Activated naive CD4-positive, alpha-beta T cell treated with anti-CD3 and anti-CD28 coated beads, Interleukin-2, amount 10 ng/mL, durations not matched to agents 7 days and 5 days (primary cell): ENCODE data around the gene OR4S2.

Experiments used
- CTCF ChIA-PET: fragments of 350-600 bp; sonication (Branson Sonifier 250); formaldehyde crosslinking; loops from one replicate; lab custom pipeline; 2021; ENCODE audit warnings: antibody characterized with exemption; lab: Charles Lee
- DNase-seq: peaks from one replicate; pipeline ENCODE4 v3.0.0-alpha.2; 2020
- H3K27ac Mint-ChIP-seq: one replicate; pipeline ENCODE4 v1.8.0; 2021; ENCODE audit warnings: mild to moderate bottlenecking, moderate library complexity, mixed read lengths
- H3K27me3 Mint-ChIP-seq: one replicate; pipeline ENCODE4 v1.8.0; 2021; ENCODE audit warnings: mild to moderate bottlenecking, mixed read lengths
- H3K36me3 Mint-ChIP-seq: one replicate; pipeline ENCODE4 v1.8.0; 2021; ENCODE audit warnings: mixed read lengths
- H3K4me1 Mint-ChIP-seq: one replicate; pipeline ENCODE4 v1.8.0; 2021; ENCODE audit warnings: mixed read lengths
- H3K4me3 Mint-ChIP-seq: one replicate; pipeline ENCODE4 v1.8.0; 2021; ENCODE audit warnings: mild to moderate bottlenecking, moderate library complexity, mixed read lengths
- H3K9me3 Mint-ChIP-seq: one replicate; pipeline ENCODE4 v1.8.0; 2021; ENCODE audit warnings: mixed read lengths

OR4S2 gene

GRCh38 chr11:55648027-55648426, at the start of gene OR4S2:
OR4S2 (plus strand) TSS chr11:55648327; CDS start chr11:55650904, 2,577 bp downstream.
- Mint-ChIP-seq H3K9me3 (peaks cover 24% of the 10 kb centered on the region), H3K27me3 (no peaks in the 10 kb centered on the region), H3K27ac (no peak within 1 kb of the TSS), H3K36me3 (no peaks in the 10 kb centered on the region), H3K4me3 (no peak within 1 kb of the TSS), H3K4me1 (no peaks in the 10 kb centered on the region)
- CTCF ChIA-PET: no interaction called here
- DNase-seq: no peak

GRCh38 chr11:55607545-55607944, 40.6 kb upstream of the OR4S2 start, which contains the start of gene OR4C11:
OR4C11 (minus strand) TSS chr11:55607645; CDS start chr11:55604373, 3,272 bp downstream.
- no peak for DNase-seq
- Mint-ChIP-seq H3K9me3 (peaks cover 16% of the 10 kb centered on the region), H3K36me3 (no peaks in the 10 kb centered on the region), H3K27ac (no peak within 1 kb of the TSS), H3K4me1 (no peaks in the 10 kb centered on the region), H3K4me3 (no peak within 1 kb of the TSS), H3K27me3 (no peaks in the 10 kb centered on the region)
- CTCF ChIA-PET: no interaction called here

GRCh38 chr11:55624531-55624930, 23.6 kb upstream of the OR4S2 start:
- no peak overlapping the region for H3K27ac Mint-ChIP-seq
- H3K9me3 Mint-ChIP-seq: peaks cover 46% of the 10 kb centered on the region
- DNase-seq: no peak
- H3K4me3 Mint-ChIP-seq: no peak overlapping the region
- CTCF ChIA-PET: no interaction called here
- no peaks in the 10 kb centered on the region for H3K27me3 Mint-ChIP-seq
- no peaks in the 10 kb centered on the region for H3K4me1 Mint-ChIP-seq
- H3K36me3 Mint-ChIP-seq: peaks cover 2% of the 10 kb centered on the region

- Mint-ChIP-seq H3K36me3 (no peaks in the 10 kb centered on the region), H3K4me3 (no peak within 1 kb of the TSS), H3K9me3 (peaks cover 20% of the 10 kb centered on the region), H3K27ac (no peak within 1 kb of the TSS), H3K4me1 (no peaks in the 10 kb centered on the region), H3K27me3 (no peaks in the 10 kb centered on the region)
- no peak for DNase-seq
- CTCF ChIA-PET: no interaction called here
Observed at GRCh38 chr11:55634813-55635212, 13.3 kb upstream of the OR4S2 start, which contains the start of gene OR4P4. OR4P4 (plus strand) TSS chr11:55635113.

- Mint-ChIP-seq H3K27ac (no peak overlapping the region), H3K4me3 (no peak overlapping the region), H3K36me3 (no peaks in the 10 kb centered on the region), H3K9me3 (peaks cover 19% of the 10 kb centered on the region), H3K4me1 (no peaks in the 10 kb centered on the region), H3K27me3 (no peaks in the 10 kb centered on the region)
- DNase-seq: no peak
- CTCF ChIA-PET: no interaction called here
Observed at GRCh38 chr11:55652560-55652959, 4.4 kb downstream of the OR4S2 start.

GRCh38 chr11:55655096-55655495, 7.0 kb downstream of the OR4S2 start:
- no peak for DNase-seq
- no peaks in the 10 kb centered on the region for H3K4me1 Mint-ChIP-seq
- H3K4me3 Mint-ChIP-seq: no peak overlapping the region
- H3K36me3 Mint-ChIP-seq: no peaks in the 10 kb centered on the region
- peaks cover 20% of the 10 kb centered on the region for H3K9me3 Mint-ChIP-seq
- no peak overlapping the region for H3K27ac Mint-ChIP-seq
- CTCF ChIA-PET: no interaction called here
- no peaks in the 10 kb centered on the region for H3K27me3 Mint-ChIP-seq

- Mint-ChIP-seq H3K4me3 (no peak overlapping the region), H3K27ac (no peak overlapping the region), H3K4me1 (no peaks in the 10 kb centered on the region), H3K27me3 (no peaks in the 10 kb centered on the region), H3K36me3 (no peaks in the 10 kb centered on the region), H3K9me3 (peaks cover 17% of the 10 kb centered on the region)
- CTCF ChIA-PET: no interaction called here
- no peak for DNase-seq
Observed at GRCh38 chr11:55658031-55658573, 10.0 kb downstream of the OR4S2 start.

GRCh38 chr11:55658608-55659007, 10.5 kb downstream of the OR4S2 start:
- no peak overlapping the region for H3K4me3 Mint-ChIP-seq

GRCh38 chr11:55661901-55662300, 13.8 kb downstream of the OR4S2 start, which contains the start of gene OR4C6:
OR4C6 (plus strand) TSS chr11:55662201; CDS start chr11:55665167, 2,966 bp downstream.
- CTCF ChIA-PET: no interaction called here
- no peak for DNase-seq
- Mint-ChIP-seq H3K9me3 (peaks cover 24% of the 10 kb centered on the region), H3K4me1 (no peaks in the 10 kb centered on the region), H3K4me3 (no peak within 1 kb of the TSS), H3K36me3 (no peaks in the 10 kb centered on the region), H3K27ac (no peak within 1 kb of the TSS), H3K27me3 (no peaks in the 10 kb centered on the region)

More at GRCh38 chr11:55658608-55659007, 10.5 kb downstream of the OR4S2 start:
- CTCF ChIA-PET: no interaction called here
- DNase-seq: no peak
- Mint-ChIP-seq H3K4me1 (no peaks in the 10 kb centered on the region), H3K36me3 (no peaks in the 10 kb centered on the region), H3K9me3 (peaks cover 18% of the 10 kb centered on the region), H3K27ac (no peak overlapping the region), H3K27me3 (no peaks in the 10 kb centered on the region)

GRCh38 chr11:55669376-55669775, 21.2 kb downstream of the OR4S2 start:
- Mint-ChIP-seq H3K9me3 (peaks cover 11% of the 10 kb centered on the region), H3K36me3 (no peaks in the 10 kb centered on the region), H3K4me3 (no peak overlapping the region), H3K4me1 (no peaks in the 10 kb centered on the region), H3K27ac (no peak overlapping the region), H3K27me3 (no peaks in the 10 kb centered on the region)
- DNase-seq: no peak
- CTCF ChIA-PET: no interaction called here

- Mint-ChIP-seq H3K4me3 (no peak overlapping the region), H3K4me1 (no peaks in the 10 kb centered on the region), H3K27me3 (no peaks in the 10 kb centered on the region), H3K36me3 (no peaks in the 10 kb centered on the region), H3K27ac (no peak overlapping the region), H3K9me3 (peaks cover 3% of the 10 kb centered on the region)
- DNase-seq: no peak
- CTCF ChIA-PET: no interaction called here
Observed at GRCh38 chr11:55673860-55674259, 25.7 kb downstream of the OR4S2 start.

GRCh38 chr11:55697817-55698216, 49.7 kb downstream of the OR4S2 start:
- Mint-ChIP-seq H3K4me3 (no peak overlapping the region), H3K27me3 (no peaks in the 10 kb centered on the region), H3K4me1 (no peaks in the 10 kb centered on the region), H3K27ac (no peak overlapping the region), H3K36me3 (no peaks in the 10 kb centered on the region), H3K9me3 (peaks cover 13% of the 10 kb centered on the region)
- CTCF ChIA-PET: no interaction called here
- no peak for DNase-seq

GRCh38 chr11:55701429-55701828, 53.3 kb downstream of the OR4S2 start:
- Mint-ChIP-seq H3K27me3 (no peaks in the 10 kb centered on the region), H3K4me1 (no peaks in the 10 kb centered on the region), H3K4me3 (no peak overlapping the region), H3K27ac (no peak overlapping the region), H3K36me3 (no peaks in the 10 kb centered on the region), H3K9me3 (peaks cover 13% of the 10 kb centered on the region)
- no peak for DNase-seq
- CTCF ChIA-PET: no interaction called here
